IPS-18a (cell line): ENCODE results near the gene SIAH3.

Source experiments
- H3K27ac ChIP-seq: one replicate; pipeline ENCODE4 v1.5.1; 2013; ENCODE audit warnings: low read length
- H3K27me3 ChIP-seq: one replicate; pipeline ENCODE4 v1.6.1; 2013; ENCODE audit warnings: mild to moderate bottlenecking, low read length; ENCODE audit not compliant: control insufficient read depth, insufficient read depth
- H3K36me3 ChIP-seq: one replicate; pipeline ENCODE4 v1.6.1; 2013; ENCODE audit warnings: low read depth, low read length; ENCODE audit not compliant: control insufficient read depth
- H3K4me1 ChIP-seq: one replicate; pipeline ENCODE4 v1.6.1; 2013; ENCODE audit warnings: low read depth, low read length; ENCODE audit not compliant: control insufficient read depth
- H3K4me3 ChIP-seq: one replicate; pipeline ENCODE4 v1.5.1; 2013; ENCODE audit warnings: low read length
- H3K9ac ChIP-seq: one replicate; pipeline ENCODE4 v1.6.1; 2013; ENCODE audit warnings: mild to moderate bottlenecking, low read length, moderate library complexity
- H3K9me3 ChIP-seq: one replicate; pipeline ENCODE4 v1.6.1; 2013; ENCODE audit warnings: low read depth, low read length; ENCODE audit not compliant: control insufficient read depth

Gene SIAH3

DNA sequence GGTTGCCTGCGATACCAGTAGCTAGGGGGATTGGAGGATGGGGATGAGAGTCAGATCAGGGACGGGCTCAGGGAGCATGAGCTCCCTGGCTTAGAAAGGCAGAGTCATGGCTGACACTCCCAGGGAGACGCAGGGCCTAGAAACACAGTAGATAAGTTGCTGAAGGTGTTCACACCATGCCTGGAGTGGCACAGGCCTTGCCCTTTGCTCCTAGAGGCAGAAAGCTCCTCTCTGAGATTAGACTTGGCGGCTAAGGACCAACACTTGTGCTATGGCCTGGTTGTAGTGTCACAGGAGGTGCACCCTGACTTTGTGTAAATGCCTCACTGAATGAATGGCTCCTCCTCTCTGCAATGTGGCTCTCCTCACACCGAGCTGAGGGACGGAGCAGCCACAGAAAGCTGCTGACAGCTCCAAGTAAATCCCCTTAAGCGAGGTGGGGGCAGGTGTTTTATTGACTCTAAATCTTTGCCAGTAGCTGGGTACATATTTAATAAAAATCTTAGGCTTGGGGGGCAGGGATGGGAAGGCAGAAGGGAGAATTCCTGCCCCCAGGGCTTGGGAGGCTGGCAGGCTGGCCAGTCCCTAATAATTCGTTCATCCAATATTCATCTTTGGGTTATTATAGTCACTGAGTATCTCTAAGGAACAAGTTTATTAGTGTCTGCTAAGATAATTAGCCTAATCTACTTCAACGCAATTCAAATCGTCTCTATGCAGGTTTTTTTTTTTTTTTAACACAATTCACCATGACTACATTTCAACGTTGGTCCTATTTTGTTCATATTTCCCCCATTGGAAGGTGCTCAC is 54.9 kb downstream of the SIAH3 start:
- Histone ChIP-seq H3K36me3 (no peaks in the 10 kb centered on the region), H3K27ac (no peak overlapping the region), H3K4me3 (no peak overlapping the region), H3K9me3 (no peaks in the 10 kb centered on the region), H3K27me3 (no peaks in the 10 kb centered on the region), H3K4me1 (no peaks in the 10 kb centered on the region), H3K9ac (no peak overlapping the region)

DNA sequence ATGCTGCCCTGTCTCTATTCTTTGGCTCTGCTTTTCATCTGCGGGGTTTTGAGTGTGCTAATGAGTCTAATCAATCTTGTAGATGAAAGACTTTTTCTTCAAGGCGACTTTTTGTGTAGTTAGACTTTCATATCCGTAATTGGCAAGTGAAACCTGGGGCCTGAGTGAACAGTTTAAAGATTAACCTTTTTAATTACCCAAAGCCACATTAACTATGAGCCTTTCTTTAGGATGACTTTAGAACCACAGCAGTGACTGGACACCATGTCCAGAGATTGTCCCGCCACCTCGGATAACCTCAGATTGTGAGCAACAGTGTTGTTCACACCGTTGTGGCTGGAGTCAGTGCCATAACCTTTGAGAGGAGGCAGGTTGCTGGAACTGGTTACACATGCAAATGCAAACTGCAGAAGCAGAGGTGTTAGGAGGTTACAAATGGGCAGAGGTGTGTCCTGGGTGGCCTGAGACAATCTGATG is 58.7 kb downstream of the SIAH3 start:
- Histone ChIP-seq H3K36me3 (no peaks in the 10 kb centered on the region), H3K9ac (no peak overlapping the region), H3K4me3 (no peak overlapping the region), H3K27ac (no peak overlapping the region), H3K9me3 (no peaks in the 10 kb centered on the region), H3K27me3 (no peaks in the 10 kb centered on the region), H3K4me1 (no peaks in the 10 kb centered on the region)

DNA sequence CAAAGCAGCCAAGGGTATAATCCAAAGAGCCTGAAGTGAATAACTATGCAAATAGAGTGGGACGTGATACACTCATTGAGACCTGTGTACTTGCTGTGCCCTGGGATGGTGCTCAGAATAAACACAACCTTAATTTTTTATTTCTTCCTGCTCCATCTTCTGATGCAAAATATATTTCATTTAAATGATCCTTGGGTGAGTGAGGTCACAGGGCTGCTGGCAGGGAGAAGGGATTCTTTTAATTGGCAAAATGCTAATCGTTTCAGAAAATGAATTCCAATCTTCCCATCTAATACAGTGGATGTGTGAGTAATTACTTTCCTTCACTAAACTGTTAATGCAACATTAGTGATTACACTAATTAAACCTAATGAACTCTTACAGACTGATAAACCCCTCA is 63.5 kb downstream of the SIAH3 start:
- Histone ChIP-seq H3K9ac (no peak overlapping the region), H3K27me3 (no peaks in the 10 kb centered on the region), H3K4me3 (no peak overlapping the region), H3K4me1 (no peaks in the 10 kb centered on the region), H3K27ac (no peak overlapping the region), H3K9me3 (no peaks in the 10 kb centered on the region), H3K36me3 (no peaks in the 10 kb centered on the region)

DNA sequence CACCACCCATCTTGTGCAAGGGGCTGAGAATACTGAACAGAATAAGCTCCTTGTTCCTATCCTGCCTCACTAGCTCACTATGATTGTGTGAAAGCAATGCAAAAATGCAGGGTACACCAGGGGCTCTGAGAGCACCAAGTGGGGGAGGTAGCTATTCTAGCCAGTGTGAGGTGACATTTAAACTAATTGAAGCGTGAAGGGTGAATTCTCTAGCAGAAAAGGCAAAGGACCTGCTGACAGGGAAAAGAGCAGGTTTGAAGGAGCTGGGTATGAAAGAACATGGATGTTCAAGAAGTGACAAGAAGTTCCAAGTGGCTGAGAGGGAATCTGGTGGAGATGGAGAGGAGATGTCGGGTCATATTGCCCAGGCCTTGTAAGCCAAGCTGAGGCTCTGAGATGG is 64.2 kb downstream of the SIAH3 start:
- no peak overlapping the region for H3K27ac ChIP-seq
- H3K27me3 ChIP-seq: no peaks in the 10 kb centered on the region
- H3K9ac ChIP-seq: no peak overlapping the region
- H3K4me3 ChIP-seq: no peak overlapping the region
- H3K36me3 ChIP-seq: no peaks in the 10 kb centered on the region
- no peaks in the 10 kb centered on the region for H3K9me3 ChIP-seq
- no peaks in the 10 kb centered on the region for H3K4me1 ChIP-seq

DNA sequence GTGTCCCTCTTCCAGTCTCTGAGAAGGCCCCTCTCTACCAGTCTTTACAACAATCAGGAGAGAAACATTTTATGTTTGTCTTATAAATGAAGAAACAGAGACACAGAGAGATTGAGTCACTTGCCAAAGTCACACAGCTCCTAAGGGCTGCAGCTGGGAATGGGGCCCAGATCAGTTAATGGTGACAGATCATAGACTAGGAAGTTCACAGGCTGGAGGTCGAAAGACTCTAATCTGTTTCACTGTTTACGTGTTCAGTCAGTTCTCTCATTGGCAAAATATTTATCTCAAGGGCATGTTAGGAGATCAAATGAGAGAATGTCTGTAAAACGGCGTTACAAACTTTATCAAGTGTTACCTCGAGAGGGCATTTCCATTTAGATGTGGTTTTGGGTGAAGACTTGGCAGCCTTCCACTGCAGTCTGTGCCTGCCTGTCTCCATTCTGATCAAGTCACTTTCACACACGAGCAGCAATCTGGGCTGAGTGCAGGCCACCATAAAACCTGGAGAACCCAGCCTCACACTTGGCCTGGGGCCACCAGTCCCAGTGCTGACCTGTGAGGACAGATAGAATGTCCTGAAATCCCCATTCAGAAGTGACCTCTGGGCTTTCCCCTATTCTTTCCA is 65.1 kb downstream of the SIAH3 start:
- no peaks in the 10 kb centered on the region for H3K36me3 ChIP-seq
- H3K4me1 ChIP-seq: no peaks in the 10 kb centered on the region
- H3K27me3 ChIP-seq: no peaks in the 10 kb centered on the region
- no peaks in the 10 kb centered on the region for H3K9me3 ChIP-seq
- no peak overlapping the region for H3K27ac ChIP-seq
- no peak overlapping the region for H3K4me3 ChIP-seq
- no peak overlapping the region for H3K9ac ChIP-seq

DNA sequence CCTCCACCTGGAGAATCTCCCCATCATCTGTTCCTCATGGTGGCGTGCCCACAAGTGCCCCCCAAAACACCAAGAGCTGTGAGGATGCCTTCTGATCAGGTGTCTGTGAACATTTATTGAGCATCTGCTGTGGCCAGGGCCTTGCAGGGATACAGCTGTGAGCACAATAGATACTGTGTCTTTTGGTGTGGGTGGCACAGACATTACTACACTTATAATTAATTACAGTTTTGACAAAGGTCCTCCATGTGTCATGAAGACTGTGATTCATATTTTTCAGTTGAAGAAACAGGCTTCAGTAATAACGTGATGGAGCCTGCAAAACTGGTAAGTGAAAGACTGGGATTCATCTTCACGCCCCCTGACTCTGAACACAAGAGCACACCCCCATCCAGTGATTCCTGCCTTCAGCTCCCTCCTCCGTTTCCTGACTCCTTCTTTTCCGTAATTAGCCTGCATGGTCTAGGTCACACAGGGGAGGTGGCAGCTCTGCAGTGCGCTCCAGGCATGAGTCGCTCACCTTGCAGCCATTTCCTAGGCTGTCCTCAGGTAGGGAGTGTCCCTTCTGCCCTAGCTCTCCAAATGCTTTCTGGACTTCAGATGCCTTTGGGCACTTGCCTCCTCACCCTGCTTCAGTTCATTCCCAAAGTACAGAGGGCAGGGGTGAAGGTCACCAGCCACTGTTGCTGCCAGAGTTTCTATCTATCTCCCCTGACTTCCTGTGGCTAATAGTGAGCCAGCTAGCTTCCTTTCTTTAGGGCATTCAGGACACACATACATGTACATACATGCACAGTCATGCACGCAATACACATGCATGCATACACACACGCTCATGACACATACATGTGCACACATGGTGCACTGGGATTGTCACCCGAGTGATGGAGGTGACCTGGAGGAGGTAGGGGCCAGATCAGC is 66.5 kb downstream of the SIAH3 start:
- Histone ChIP-seq H3K9me3 (no peaks in the 10 kb centered on the region), H3K4me1 (no peaks in the 10 kb centered on the region), H3K9ac (no peak overlapping the region), H3K27me3 (no peaks in the 10 kb centered on the region), H3K4me3 (no peak overlapping the region), H3K27ac (no peak overlapping the region), H3K36me3 (no peaks in the 10 kb centered on the region)

DNA sequence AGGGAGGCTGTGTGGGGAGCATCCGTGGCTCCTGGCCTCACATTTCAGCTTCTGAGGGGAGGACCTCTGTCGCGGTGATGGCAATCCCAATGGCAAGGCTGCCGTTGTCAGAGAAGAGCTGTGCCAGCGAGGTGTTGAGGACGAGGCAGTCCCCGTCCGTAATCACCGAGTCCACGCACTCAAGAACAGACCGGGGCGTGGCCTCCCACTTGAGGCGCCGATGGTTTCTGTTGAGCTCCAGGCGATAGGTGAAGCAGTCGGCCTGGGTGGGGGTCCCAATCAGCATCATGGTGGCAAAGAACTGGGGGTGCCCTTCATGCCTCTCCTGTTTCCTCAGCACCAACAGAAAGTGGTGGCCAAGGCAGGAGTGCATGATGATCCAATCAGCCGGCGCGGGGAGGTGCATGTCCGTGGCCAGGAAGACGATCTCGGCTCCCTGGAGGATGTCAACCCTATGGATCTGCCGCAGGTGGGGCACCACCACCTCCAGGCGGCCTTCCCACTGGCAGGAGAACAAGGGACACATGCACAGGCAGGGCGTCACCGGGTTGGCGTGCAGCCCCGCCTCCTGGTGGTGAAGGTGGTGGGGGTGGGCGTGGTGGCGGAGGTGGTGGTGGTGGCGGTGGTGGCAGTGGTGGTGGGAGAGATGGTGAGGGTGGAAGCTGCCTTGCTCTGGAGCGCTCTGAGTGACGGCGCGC is 68.1 kb downstream of the SIAH3 start:
- Histone ChIP-seq H3K4me1 (no peaks in the 10 kb centered on the region), H3K36me3 (no peaks in the 10 kb centered on the region), H3K9me3 (no peaks in the 10 kb centered on the region), H3K27ac (no peak overlapping the region), H3K9ac (no peak overlapping the region), H3K4me3 (no peak overlapping the region), H3K27me3 (no peaks in the 10 kb centered on the region)

DNA sequence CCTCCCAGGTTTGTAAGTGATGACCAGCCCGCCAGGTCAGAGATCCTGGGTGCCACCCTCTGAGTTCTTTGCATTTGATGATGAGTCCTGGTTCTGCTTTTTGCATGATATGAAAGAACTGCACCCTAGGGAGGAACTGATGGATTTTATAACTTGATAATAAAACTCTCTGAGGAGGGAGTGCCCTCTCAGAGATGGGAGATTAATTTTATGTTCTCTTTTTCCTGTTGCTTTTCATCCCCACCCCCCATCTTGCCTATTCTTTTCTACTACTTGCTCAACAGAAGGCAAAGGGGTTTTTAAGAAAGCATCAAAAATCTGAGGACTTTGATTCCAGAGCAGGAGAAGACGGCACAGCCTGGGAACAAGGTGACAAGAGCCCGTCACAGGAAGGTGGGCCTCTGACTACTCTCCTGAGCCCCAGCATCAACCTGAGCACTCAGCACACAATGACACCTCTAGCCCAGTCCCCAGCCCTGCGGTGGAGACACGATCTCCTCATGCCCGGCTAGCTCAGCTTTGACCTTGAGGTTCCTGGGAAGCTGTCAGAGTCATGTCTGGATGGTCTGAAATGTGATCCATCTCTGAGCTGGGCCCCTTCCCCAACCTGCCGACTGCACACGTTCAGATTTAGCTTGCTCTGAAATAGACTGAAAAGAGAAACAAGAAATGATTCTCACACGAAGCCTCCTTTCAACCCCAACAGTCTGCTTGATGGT is 69.1 kb downstream of the SIAH3 start:
- Histone ChIP-seq H3K27ac (no peak overlapping the region), H3K36me3 (no peaks in the 10 kb centered on the region), H3K9ac (no peak overlapping the region), H3K4me3 (no peak overlapping the region), H3K27me3 (no peaks in the 10 kb centered on the region), H3K9me3 (no peaks in the 10 kb centered on the region), H3K4me1 (no peaks in the 10 kb centered on the region)

DNA sequence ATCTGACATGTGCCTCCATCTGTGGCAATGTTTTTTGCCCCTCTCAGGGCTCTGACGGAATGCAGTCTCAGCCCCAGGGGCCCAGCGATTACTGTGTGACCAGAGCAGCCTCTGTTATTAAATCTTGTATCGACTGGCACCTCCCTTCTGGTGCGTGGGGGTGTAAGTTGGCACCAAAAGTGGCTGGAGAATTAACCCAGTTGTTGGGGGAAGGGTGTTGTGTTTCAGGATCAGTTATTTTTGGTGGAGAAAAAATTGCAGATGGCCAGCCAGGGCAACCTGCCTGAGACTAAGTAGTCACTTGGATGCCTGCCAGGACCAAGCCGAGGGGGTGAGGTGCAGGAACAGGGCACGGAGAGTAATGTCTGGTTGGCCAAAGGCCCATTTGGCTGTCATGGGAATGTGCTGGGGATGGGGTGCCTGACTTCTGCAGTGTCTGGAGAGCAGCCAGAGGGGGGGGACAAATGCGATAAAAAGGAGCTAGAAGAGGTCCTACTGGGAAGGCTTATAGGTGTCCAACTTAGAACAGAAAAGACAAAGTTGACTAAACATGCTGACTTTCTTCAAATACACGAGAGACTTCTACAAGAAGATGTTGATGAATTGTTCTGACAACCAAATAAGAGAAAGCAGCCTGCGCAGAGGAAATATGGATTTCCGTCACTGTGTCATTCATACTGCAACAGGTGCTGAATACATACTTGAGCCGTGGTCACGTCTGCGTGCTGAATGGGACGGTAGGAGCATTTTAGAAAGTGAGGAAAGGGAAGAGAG is 69.8 kb downstream of the SIAH3 start:
- Histone ChIP-seq H3K27ac (no peak overlapping the region), H3K4me3 (no peak overlapping the region), H3K36me3 (no peaks in the 10 kb centered on the region), H3K9me3 (no peaks in the 10 kb centered on the region), H3K4me1 (peaks cover under 1% of the 10 kb centered on the region), H3K27me3 (no peaks in the 10 kb centered on the region), H3K9ac (no peak overlapping the region)

DNA sequence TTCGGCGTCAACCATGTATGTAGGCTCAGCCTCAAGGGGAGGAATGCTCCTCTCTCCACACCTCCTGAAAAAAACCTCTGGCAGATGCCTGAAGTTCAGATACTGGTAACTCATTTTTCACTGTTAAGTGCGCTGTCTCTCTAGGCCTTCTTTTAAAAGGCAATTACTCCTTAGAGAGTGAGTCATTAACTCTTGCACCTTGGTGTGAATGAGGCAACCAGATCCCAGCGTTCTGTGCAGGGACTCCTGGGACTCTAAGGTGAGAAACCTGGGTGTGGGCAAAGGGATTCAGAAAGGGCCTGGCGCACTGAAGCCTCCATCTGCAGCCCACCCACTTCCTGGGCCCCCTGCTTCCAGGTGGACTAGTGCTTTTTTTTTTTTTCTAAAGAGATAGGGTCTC is 71.7 kb downstream of the SIAH3 start:
- peaks cover 18% of the 10 kb centered on the region for H3K4me1 ChIP-seq
- no peak overlapping the region for H3K27ac ChIP-seq
- H3K27me3 ChIP-seq: no peaks in the 10 kb centered on the region
- H3K9me3 ChIP-seq: no peaks in the 10 kb centered on the region
- H3K36me3 ChIP-seq: no peaks in the 10 kb centered on the region
- no peak overlapping the region for H3K9ac ChIP-seq
- no peak overlapping the region for H3K4me3 ChIP-seq
